ENCODE measurements around the gene HSPB1. TPM values are rescaled to one million over a fixed set of nuclear protein-coding genes. Genes with fewer than 3 reads are reported as not detected.

HSPB1 gene
- total RNA-seq, 1 donor from 2014 or later = 609 TPM

DNA sequence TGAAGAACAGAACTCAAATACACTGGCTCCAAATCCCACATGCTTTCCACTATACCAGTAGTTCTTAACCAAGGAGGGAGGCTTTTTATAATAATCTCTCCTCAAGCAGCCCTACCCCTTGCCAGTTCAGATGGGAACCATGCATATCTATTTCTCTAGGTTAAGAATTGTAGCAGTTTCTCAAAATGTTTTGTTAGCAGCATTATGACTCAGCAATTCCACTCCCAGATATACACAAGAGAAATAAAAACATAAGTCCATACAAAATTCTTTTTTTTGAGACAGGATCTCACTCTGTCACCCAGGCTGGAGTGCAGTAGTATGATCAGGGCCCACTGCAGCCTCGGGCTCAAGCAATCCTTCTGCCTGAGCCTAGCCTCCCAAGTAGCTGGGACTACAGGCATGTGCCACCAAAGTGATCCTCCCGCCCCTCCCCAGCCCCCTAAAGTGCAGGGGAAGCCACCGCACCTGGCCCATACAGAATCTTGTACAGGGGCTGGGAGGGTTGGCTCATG is 38.2 kb downstream of the HSPB1 start:
- H3K27me3 ChIP-seq (ENCODE audit: low read depth) = no peaks in the 10 kb centered on the region
- no peak overlapping the region for H3K4me3 ChIP-seq
- H3K27ac ChIP-seq = no peak overlapping the region
- TF ChIP-seq, protein P1, sequence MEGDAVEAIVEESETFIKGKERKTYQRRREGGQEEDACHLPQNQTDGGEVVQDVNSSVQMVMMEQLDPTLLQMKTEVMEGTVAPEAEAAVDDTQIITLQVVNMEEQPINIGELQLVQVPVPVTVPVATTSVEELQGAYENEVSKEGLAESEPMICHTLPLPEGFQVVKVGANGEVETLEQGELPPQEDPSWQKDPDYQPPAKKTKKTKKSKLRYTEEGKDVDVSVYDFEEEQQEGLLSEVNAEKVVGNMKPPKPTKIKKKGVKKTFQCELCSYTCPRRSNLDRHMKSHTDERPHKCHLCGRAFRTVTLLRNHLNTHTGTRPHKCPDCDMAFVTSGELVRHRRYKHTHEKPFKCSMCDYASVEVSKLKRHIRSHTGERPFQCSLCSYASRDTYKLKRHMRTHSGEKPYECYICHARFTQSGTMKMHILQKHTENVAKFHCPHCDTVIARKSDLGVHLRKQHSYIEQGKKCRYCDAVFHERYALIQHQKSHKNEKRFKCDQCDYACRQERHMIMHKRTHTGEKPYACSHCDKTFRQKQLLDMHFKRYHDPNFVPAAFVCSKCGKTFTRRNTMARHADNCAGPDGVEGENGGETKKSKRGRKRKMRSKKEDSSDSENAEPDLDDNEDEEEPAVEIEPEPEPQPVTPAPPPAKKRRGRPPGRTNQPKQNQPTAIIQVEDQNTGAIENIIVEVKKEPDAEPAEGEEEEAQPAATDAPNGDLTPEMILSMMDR (IDR thresholded peaks at IDR 0.05) = no peak
- H3K4me1 ChIP-seq = peaks cover 51% of the 10 kb centered on the region
- DNase-seq = no peak
- intact Hi-C loops (cut with DNase I) = no loop called here
- ATAC-seq = no peak
- peaks cover 49% of the 10 kb centered on the region for H3K36me3 ChIP-seq
- H3K9me3 ChIP-seq = no peaks in the 10 kb centered on the region

DNA sequence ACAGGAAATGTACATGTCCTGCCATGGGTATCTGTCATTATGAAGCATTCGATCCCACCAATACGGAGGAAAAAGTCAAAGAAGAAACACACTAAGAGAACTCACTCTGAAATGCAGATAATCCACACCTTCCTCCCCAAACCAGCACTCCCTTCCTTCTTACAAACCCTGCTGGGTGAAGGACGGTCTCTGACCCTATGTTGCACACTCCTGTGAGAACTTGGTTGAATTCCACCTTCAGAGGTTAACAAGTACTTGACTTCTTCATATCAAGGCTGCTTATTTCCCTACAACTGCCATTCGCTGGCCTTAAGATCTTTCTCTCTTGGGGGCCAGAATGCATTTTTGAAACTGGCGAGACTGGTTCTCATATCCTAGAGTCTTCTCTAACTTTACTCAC is 39.7 kb downstream of the HSPB1 start:
- H3K36me3 ChIP-seq = peaks cover 65% of the 10 kb centered on the region
- TF ChIP-seq, protein P1 (IDR thresholded peaks at IDR 0.05) = no peak
- intact Hi-C loops (cut with DNase I) = no loop called here
- no peaks in the 10 kb centered on the region for H3K27me3 ChIP-seq (ENCODE audit: low read depth)
- H3K4me3 ChIP-seq = no peak overlapping the region
- no peak for DNase-seq
- peak in 1 of 2 donors; percentile 34 for ATAC-seq
- H3K27ac ChIP-seq = no peak overlapping the region
- H3K4me1 ChIP-seq = peaks cover 60% of the 10 kb centered on the region
- H3K9me3 ChIP-seq = no peaks in the 10 kb centered on the region

DNA sequence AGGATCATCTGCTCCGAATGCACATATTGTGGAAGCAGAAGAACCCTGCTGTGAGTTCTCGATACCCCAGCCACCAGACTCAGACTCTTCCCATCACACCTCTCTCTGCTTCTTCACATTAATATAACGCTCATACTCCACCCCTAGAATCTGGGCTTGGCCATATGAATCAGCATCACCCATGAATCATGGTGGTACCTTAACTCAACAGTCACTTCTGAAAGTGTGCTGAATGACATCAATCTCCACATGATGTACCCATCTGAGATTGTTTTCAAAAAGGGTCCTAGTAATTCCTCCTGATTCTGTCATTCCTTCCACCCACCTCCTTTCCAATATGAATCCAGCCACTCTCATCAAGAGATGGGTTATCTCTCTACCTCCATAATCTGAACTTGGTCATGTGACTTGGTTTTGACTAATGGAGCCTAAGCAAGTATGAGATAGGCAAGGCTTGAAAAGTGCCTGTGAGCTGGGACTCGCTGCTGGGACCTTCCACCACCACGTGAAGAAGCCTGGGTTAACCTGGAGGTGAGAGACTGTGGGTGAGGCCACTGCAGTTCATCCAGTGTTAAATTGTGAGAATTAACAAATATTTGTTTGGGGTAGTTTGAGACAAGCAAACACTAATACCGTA is 40.9 kb downstream of the HSPB1 start:
- TF ChIP-seq, protein P1 (IDR thresholded peaks at IDR 0.05) = no peak
- H3K9me3 ChIP-seq = no peaks in the 10 kb centered on the region
- ATAC-seq (no peak), DNase-seq (no peak)
- peaks cover 69% of the 10 kb centered on the region for H3K36me3 ChIP-seq
- H3K27me3 ChIP-seq (ENCODE audit: low read depth) = no peaks in the 10 kb centered on the region
- H3K4me3 ChIP-seq = no peak overlapping the region
- intact Hi-C loops (cut with DNase I) = no loop called here
- H3K4me1 ChIP-seq = peaks cover 60% of the 10 kb centered on the region
- no peak overlapping the region for H3K27ac ChIP-seq

DNA sequence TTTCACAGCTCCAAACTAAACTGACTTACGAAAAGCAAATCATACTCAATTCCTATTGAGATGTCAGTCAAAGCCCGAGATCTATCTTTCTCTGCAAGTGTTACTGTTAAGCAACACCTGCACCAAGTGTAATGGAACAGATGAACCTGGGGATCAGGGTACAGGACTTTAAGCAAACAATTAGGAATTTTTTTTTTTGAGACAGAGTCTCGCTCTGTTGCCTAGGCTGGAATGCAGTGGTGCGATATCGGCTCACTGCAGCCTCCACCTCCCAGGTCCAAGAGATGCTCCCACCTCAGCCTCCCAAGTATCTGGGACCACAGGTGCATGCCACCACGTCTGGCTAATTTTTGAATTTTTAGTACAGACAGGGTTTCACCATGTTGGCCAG is 41.5 kb downstream of the HSPB1 start:
- intact Hi-C loops (cut with DNase I) = no loop called here
- Histone ChIP-seq H3K36me3 (peaks cover 71% of the 10 kb centered on the region), H3K9me3 (no peaks in the 10 kb centered on the region), H3K27ac (no peak overlapping the region), H3K4me3 (no peak overlapping the region), H3K4me1 (peaks cover 55% of the 10 kb centered on the region), H3K27me3 (ENCODE audit: low read depth) (no peaks in the 10 kb centered on the region)
- ATAC-seq = no peak
- TF ChIP-seq, protein P1 (IDR thresholded peaks at IDR 0.05) = no peak
- no peak for DNase-seq

DNA sequence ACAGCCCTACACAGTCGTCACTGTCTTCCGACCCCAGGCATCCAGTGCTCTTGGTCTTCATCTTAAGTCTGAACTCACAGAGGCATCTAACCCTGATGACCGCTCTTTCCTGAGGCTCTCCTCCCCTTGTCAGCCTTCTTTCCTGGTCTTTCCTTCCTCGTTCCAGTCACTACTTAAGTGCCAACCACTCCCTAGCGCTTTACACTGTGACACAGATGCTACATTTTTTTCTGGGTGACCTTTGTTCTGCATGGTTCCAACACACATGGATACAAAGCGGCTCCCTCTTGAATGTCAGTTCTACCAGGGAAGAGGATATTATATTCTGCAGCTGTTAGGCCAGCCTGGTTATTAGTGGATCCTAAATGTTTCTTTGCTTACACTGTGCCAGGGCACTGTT is 43.6 kb downstream of the HSPB1 start:
- peak overlapping the region; percentile 44 for H3K27ac ChIP-seq
- peaks cover 44% of the 10 kb centered on the region for H3K4me1 ChIP-seq
- H3K36me3 ChIP-seq = peaks cover 76% of the 10 kb centered on the region
- no peak overlapping the region for H3K4me3 ChIP-seq
- no peaks in the 10 kb centered on the region for H3K9me3 ChIP-seq
- intact Hi-C loops (cut with DNase I) = no loop called here
- ATAC-seq (peak; percentile 7 to 85), DNase-seq (no peak)
- TF ChIP-seq, protein P1 (IDR thresholded peaks at IDR 0.05) = no peak
- no peaks in the 10 kb centered on the region for H3K27me3 ChIP-seq (ENCODE audit: low read depth)
